DMS53 treated with DMSO at 0.1 percent for 48 hours (cell line): Measurements from ENCODE around the gene NPNT.

Experiments used
- DNase-seq: peaks from one replicate; lab custom pipeline; 2025; ENCODE audit not compliant: unreplicated experiment; lab: John Stamatoyannopoulos, UW

Gene NPNT

DNA sequence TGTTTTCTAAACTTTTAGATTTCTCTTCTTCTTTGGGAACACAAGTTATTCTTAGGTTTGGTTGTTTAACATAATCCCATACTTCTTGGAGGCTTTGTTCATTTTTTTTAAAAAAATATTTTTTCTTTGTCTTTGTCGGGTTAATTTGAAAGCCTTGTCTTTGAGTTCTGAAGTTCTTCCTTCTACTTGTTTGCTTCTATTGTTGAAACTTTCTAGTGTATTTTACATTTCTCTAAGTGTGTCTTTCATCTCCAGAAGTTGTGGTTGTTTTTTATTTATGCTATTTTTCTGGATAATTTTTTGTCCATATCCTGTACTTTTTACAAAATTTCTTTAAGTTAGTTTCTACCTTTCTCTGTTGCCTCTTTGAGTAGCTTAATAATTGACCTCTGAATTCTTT lies 116.1 kb downstream of the NPNT start:
- DNase-seq: no peak

GRCh38 chr4:106017975-106018374 lies 122.7 kb downstream of the NPNT start:
- DNase-seq: no peak

DNA sequence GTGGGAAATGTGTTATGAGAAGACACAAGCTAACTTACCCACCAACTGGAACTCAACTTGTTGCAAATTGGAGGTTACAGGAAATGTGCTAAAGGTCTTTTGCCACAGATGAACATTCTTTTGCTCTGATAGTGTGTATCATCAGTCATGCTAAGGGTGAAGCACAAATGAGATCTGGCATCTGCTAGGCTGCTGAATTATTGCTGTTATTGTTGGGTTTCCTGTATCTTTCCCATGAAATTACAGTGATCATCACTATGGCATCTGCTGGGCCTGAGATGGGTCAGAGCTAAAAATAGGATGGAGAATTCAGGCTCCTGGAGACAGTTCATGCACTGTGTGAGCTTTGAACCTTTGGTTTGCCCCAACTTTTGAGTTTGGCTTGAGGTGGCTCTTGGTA lies 124.5 kb downstream of the NPNT start:
- no peak for DNase-seq
